Mesenchymal stem cell (in vitro differentiated cells and primary cell): ENCODE measurements around the gene EPB41L1.

Source experiments
- DNase-seq: peaks from one replicate; pipeline ENCODE4 v3.0.0-alpha.2; 2013
- H2AFZ ChIP-seq: one replicate; pipeline ENCODE4 v1.6.1; 2013; ENCODE audit warnings: low read depth, mild to moderate bottlenecking, control low read depth, inconsistent platforms, low read length, moderate library complexity
- H2AK5ac ChIP-seq: 2 replicates; pipeline ENCODE4 v1.6.1; 2013; ENCODE audit warnings: low read length, moderate library complexity, mild to moderate bottlenecking, inconsistent platforms; ENCODE audit not compliant: severe bottlenecking
- H2BK120ac ChIP-seq: one replicate; pipeline ENCODE4 v1.6.1; 2013; ENCODE audit warnings: low read depth, mild to moderate bottlenecking, inconsistent platforms, low read length, moderate library complexity
- H2BK12ac ChIP-seq, 2 experiments: one replicate each; pipeline ENCODE4 v1.6.1; 2013; ENCODE audit warnings: inconsistent platforms in 2 of 2, low read length in 2 of 2, mild to moderate bottlenecking in 2 of 2, moderate library complexity in 2 of 2, control low read depth in 1 of 2
- H2BK15ac ChIP-seq: one replicate; pipeline ENCODE4 v1.6.1; 2013; ENCODE audit warnings: mild to moderate bottlenecking, low read depth, inconsistent platforms; ENCODE audit not compliant: poor library complexity, severe bottlenecking
- H2BK5ac ChIP-seq: 2 replicates; pipeline ENCODE4 v1.6.1; 2013; ENCODE audit warnings: low read depth, mild to moderate bottlenecking, low read length, control low read depth, inconsistent platforms; ENCODE audit not compliant: poor library complexity, severe bottlenecking
- H3K14ac ChIP-seq, 2 experiments: one replicate each; pipeline ENCODE4 v1.6.1; 2013; ENCODE audit warnings: inconsistent platforms in 2 of 2, low read length in 2 of 2, control low read depth in 1 of 2, mild to moderate bottlenecking in 1 of 2, moderate library complexity in 1 of 2
- H3K18ac ChIP-seq, 2 experiments: one replicate each; pipeline ENCODE4 v1.6.1; 2013; ENCODE audit warnings: inconsistent platforms in 2 of 2, low read length in 2 of 2, control low read depth in 1 of 2, low read depth in 1 of 2, mild to moderate bottlenecking in 1 of 2
- H3K23ac ChIP-seq, 2 experiments: one replicate each; pipeline ENCODE4 v1.6.1; 2013; ENCODE audit warnings: inconsistent platforms in 2 of 2, low read length in 2 of 2, mild to moderate bottlenecking in 2 of 2, moderate library complexity in 2 of 2, control low read depth in 1 of 2
- H3K27ac ChIP-seq: 2 replicates; pipeline ENCODE4 v1.5.1; 2013; ENCODE audit warnings: mild to moderate bottlenecking, moderate library complexity, low read length, control low read depth, inconsistent platforms; ENCODE audit not compliant: poor library complexity, severe bottlenecking
- H3K27me3 ChIP-seq, 2 experiments: 2 replicates each; pipeline versions ENCODE4 v1.6.1 to v1.7.0; 2013; ENCODE audit warnings: low read length in 2 of 2, mild to moderate bottlenecking in 2 of 2, moderate library complexity in 2 of 2, control low read depth in 1 of 2, inconsistent platforms in 1 of 2; ENCODE audit not compliant: control insufficient read depth in 1 of 2, insufficient read depth in 1 of 2
- H3K36me3 ChIP-seq, 2 experiments: 2 replicates each; pipeline versions ENCODE4 v1.6.1 to v1.7.0; 2013; ENCODE audit warnings: low read length in 2 of 2, control low read depth in 1 of 2, inconsistent platforms in 1 of 2, low read depth in 1 of 2, mild to moderate bottlenecking in 1 of 2; ENCODE audit not compliant: insufficient read depth in 2 of 2, control insufficient read depth in 1 of 2
- H3K4ac ChIP-seq, 2 experiments: one replicate each; pipeline ENCODE4 v1.6.1; 2013; ENCODE audit warnings: inconsistent platforms in 2 of 2, low read length in 2 of 2, mild to moderate bottlenecking in 2 of 2, moderate library complexity in 2 of 2, control low read depth in 1 of 2, low read depth in 1 of 2
- H3K4me1 ChIP-seq: 2 replicates; pipeline ENCODE4 v1.6.1; 2013; ENCODE audit warnings: low read depth, low read length, control low read depth; ENCODE audit not compliant: control insufficient read depth, insufficient read depth
- H3K4me2 ChIP-seq: 2 replicates; pipeline ENCODE4 v1.6.1; 2013; ENCODE audit warnings: low read length, mild to moderate bottlenecking, inconsistent platforms; ENCODE audit not compliant: poor library complexity, severe bottlenecking
- H3K4me3 ChIP-seq, 2 experiments: 2 replicates each; pipeline versions ENCODE4 v1.5.1 to v1.7.0; 2013; ENCODE audit warnings: low read length in 2 of 2, mild to moderate bottlenecking in 2 of 2, control low read depth in 1 of 2, low read depth in 1 of 2; ENCODE audit not compliant: insufficient read depth in 1 of 2
- H3K79me1 ChIP-seq: replicated peaks from 2 replicates; pipeline ENCODE4 v1.6.1; 2013; ENCODE audit warnings: mild to moderate bottlenecking, control low read depth, low read length, inconsistent platforms; ENCODE audit not compliant: poor library complexity, severe bottlenecking
- H3K9ac ChIP-seq: 2 replicates; pipeline ENCODE4 v1.7.0; 2013; ENCODE audit warnings: mild to moderate bottlenecking, low read length, moderate library complexity
- H3K9me3 ChIP-seq: 2 replicates; pipeline ENCODE4 v1.7.0; 2013; ENCODE audit warnings: mild to moderate bottlenecking, low read length; ENCODE audit not compliant: control insufficient read depth
- H4K8ac ChIP-seq: one replicate; pipeline ENCODE4 v1.6.1; 2013; ENCODE audit warnings: inconsistent platforms, mild to moderate bottlenecking, low read length, moderate library complexity
- H4K91ac ChIP-seq: one replicate; pipeline ENCODE4 v1.6.1; 2013; ENCODE audit warnings: mild to moderate bottlenecking, low read length, inconsistent platforms
- WGBS: methylation state at CpG from one replicate; pipeline ENCODE4 v1.1.7; 2013; ENCODE audit warnings: mixed read lengths; 5-methylcytosine and 5-hydroxymethylcytosine counted together

The EPB41L1 gene

DNA sequence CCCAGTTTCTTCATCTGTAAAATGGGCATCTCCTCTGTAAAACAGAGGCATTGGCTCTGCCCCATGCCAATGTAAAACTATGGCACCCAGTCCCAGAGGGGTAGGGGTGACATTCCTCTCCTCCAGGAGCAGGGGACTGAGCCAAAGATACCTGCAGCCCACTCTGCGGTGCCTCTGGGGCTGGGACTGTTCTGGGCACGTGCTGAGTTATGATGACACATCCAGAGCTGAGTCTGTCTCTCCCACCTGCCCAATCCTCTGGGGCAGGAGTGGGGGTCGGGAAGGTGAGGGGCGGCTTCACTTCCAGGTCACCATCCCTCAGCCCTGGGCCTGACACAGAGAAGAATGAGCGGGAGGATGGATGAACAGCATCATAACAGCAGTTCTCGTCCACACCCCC lies 111.6 kb downstream of the EPB41L1 start:
- Histone ChIP-seq H3K18ac (no peak overlapping the region), H4K8ac (no peak overlapping the region), H3K27ac (no peak overlapping the region), H2BK5ac (no peak overlapping the region), H2BK15ac (no peak overlapping the region), H2BK12ac (no peak overlapping the region), H3K36me3 (no peaks in the 10 kb centered on the region), H4K91ac (peak overlapping the region; percentile 8), H3K4me1 (no peaks in the 10 kb centered on the region), H2BK120ac (no peak overlapping the region), H3K4ac (no peak overlapping the region), H3K27me3 (peaks cover 20 to 56% of the 10 kb centered on the region in 2 experiments), H3K4me2 (no peak overlapping the region), H3K9ac (no peak overlapping the region), H3K23ac (no peak overlapping the region), H3K9me3 (no peaks in the 10 kb centered on the region), H3K14ac (no peak overlapping the region), H2AFZ (no peak overlapping the region), H3K79me1 (no peaks in the 10 kb centered on the region), H2AK5ac (no peak overlapping the region), H3K4me3 (no peak overlapping the region)
- WGBS, result 87% methylated on average over 6 of the region's 6 CpGs
- no peak for DNase-seq

GRCh38 chr20:36267605-36268381 lies 113.3 kb downstream of the EPB41L1 start:
- 84% methylated on average over 24 of the region's 24 CpGs for WGBS
- Histone ChIP-seq H3K9me3 (no peaks in the 10 kb centered on the region), H3K23ac (peak overlapping the region in 1 of 2 experiments; percentile 14), H4K91ac (no peak overlapping the region), H3K4me2 (no peak overlapping the region), H2AFZ (no peak overlapping the region), H3K4me3 (no peak overlapping the region), H3K36me3 (no peaks in the 10 kb centered on the region), H3K4ac (no peak overlapping the region), H2BK15ac (no peak overlapping the region), H2BK120ac (no peak overlapping the region), H3K27me3 (peaks cover 26 to 66% of the 10 kb centered on the region in 2 experiments), H3K9ac (no peak overlapping the region), H3K18ac (no peak overlapping the region), H2AK5ac (no peak overlapping the region), H3K4me1 (no peaks in the 10 kb centered on the region), H3K79me1 (no peaks in the 10 kb centered on the region), H4K8ac (no peak overlapping the region), H3K27ac (no peak overlapping the region), H3K14ac (no peak overlapping the region), H2BK5ac (no peak overlapping the region), H2BK12ac (no peak overlapping the region)
- no peak for DNase-seq

GRCh38 chr20:36268440-36269342 lies 114.2 kb downstream of the EPB41L1 start:
- H3K4me1 ChIP-seq, result no peaks in the 10 kb centered on the region
- no peak overlapping the region for H2AK5ac ChIP-seq
- 80% methylated on average over 5 of the region's 10 CpGs for WGBS
- H3K23ac ChIP-seq, result no peak overlapping the region
- no peaks in the 10 kb centered on the region for H3K79me1 ChIP-seq
- H3K4me2 ChIP-seq, result no peak overlapping the region
- no peak overlapping the region for H3K18ac ChIP-seq
- H3K27me3 ChIP-seq, result peaks cover 31 to 70% of the 10 kb centered on the region in 2 experiments
- no peak overlapping the region for H2BK12ac ChIP-seq
- no peak overlapping the region for H2AFZ ChIP-seq
- no peaks in the 10 kb centered on the region for H3K36me3 ChIP-seq
- no peak overlapping the region for H2BK15ac ChIP-seq
- H4K91ac ChIP-seq, result no peak overlapping the region
- H3K14ac ChIP-seq, result no peak overlapping the region
- no peak overlapping the region for H3K27ac ChIP-seq
- H3K4me3 ChIP-seq, result no peak overlapping the region
- no peak overlapping the region for H2BK5ac ChIP-seq
- H4K8ac ChIP-seq, result no peak overlapping the region
- no peak overlapping the region for H2BK120ac ChIP-seq
- no peak overlapping the region for H3K4ac ChIP-seq
- DNase-seq, result no peak
- no peak overlapping the region for H3K9ac ChIP-seq
- no peaks in the 10 kb centered on the region for H3K9me3 ChIP-seq

DNA sequence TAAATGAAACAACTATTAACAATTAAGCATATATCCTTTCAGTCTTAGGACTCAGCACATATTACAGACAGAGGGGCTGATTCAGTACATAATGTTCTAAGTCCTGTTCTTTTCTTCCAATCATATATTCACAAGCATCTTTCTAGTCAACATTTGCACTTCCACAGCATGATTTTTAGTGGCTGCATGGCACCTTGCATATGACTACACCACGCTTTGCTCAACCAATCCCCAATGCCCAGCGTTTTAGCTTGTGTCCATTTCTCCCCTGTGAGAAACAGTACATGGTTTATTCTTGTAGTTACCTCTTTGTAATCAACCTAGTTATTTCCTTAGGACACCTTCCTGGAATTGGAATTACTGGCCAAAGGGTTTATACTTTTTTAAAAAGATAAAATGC lies 115.0 kb downstream of the EPB41L1 start:
- WGBS, result 68% methylated on average over 2 of the region's 2 CpGs
- no peak overlapping the region for H2AK5ac ChIP-seq
- H4K8ac ChIP-seq, result no peak overlapping the region
- peaks cover 33 to 70% of the 10 kb centered on the region in 2 experiments for H3K27me3 ChIP-seq
- no peak overlapping the region for H4K91ac ChIP-seq
- H2BK15ac ChIP-seq, result no peak overlapping the region
- H3K36me3 ChIP-seq, result no peaks in the 10 kb centered on the region
- H2BK120ac ChIP-seq, result no peak overlapping the region
- no peak overlapping the region for H2AFZ ChIP-seq
- H3K14ac ChIP-seq, result no peak overlapping the region
- no peak overlapping the region for H3K4me3 ChIP-seq
- no peak overlapping the region for H2BK12ac ChIP-seq
- H3K18ac ChIP-seq, result no peak overlapping the region
- H3K4ac ChIP-seq, result no peak overlapping the region
- no peaks in the 10 kb centered on the region for H3K4me1 ChIP-seq
- no peaks in the 10 kb centered on the region for H3K79me1 ChIP-seq
- no peak overlapping the region for H3K23ac ChIP-seq
- DNase-seq, result no peak
- no peak overlapping the region for H3K27ac ChIP-seq
- H3K9me3 ChIP-seq, result no peaks in the 10 kb centered on the region
- no peak overlapping the region for H2BK5ac ChIP-seq
- H3K9ac ChIP-seq, result no peak overlapping the region
- no peak overlapping the region for H3K4me2 ChIP-seq
